GM19463 (cell line): ENCODE data around the gene GAST.
A peak's percentile ranks its signal among the peaks of the same experiment; 100 is the strongest.
"Not testable (repeated sequence)": the region's sequence is repeated elsewhere in the genome, so short reads cannot be mapped to it uniquely, and the experiment has no call there.

ENCODE experiments used
- ATAC-seq: cut with Tn5 transposase; IDR thresholded peaks from one replicate; pipeline ENCODE4 v1.9.1; 2021; ENCODE audit warnings: mild to moderate bottlenecking, moderate library complexity; ENCODE audit not compliant: unreplicated experiment

The GAST gene

GRCh38 chr17:41683441-41684007 lies 28.6 kb upstream of the GAST start:
- no peak for ATAC-seq

DNA sequence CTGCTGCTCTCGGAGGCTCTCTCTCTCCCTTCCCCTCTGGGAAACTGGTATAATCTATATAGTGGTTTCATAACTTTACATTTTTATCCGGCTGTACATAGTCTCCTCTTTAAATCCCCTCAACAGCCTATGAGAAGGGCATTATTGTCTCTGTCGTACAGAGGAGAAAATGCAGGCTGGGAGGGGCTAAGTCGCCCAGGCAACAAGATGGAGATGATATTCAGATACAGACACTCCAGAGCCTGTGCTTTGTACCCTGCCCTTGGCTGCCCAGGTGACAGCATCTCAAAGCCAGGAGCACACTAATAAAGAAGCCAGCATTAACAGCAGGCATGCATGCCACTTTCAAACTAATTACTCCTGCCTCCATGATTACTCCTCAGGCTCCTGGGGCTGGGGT lies 28.1 kb upstream of the GAST start:
- no peak for ATAC-seq

- not testable (repeated sequence) for ATAC-seq
These were observed 26.4 kb upstream of the GAST start for GRCh38 chr17:41685753-41686152.

- ATAC-seq = no peak
These were observed 25.9 kb upstream of the GAST start for GRCh38 chr17:41686281-41686680.

DNA sequence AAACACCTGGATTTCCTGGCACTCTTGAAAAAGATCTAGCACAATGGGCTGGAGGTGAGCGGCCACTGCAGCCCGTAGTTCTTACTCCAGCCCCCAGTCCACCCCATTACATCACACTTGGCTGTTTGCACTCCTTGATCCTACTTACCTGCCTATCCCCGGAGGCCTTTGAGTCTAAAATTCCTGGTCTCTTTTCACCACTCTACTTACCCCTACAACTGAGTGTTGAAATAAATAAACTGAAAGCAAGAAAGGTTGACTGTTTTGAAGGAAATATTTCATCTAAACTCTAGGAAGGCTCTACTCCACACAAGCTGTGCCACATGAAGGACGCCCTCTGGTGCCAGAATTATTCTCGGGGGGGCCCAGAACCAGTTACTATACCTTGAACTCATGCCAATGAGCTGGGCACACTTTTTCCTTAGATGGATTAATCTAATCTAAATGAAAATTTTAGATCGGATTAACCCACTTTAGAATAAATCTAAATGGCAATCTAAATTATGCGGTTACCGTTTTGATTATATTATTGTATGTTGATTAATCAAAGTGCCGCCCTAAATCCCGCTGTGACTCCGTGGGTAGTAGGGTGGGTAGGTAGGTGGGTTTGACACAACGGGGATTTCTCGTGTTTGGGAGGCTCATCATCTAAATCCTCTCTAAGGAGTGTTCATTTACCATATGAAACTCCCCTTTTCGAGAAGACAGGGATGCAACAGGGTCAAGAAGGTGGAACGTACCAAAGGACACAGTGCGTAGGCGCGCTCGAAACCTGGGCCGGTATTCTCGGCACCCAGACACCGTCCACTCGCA lies 24.1 kb upstream of the GAST start:
- no peak for ATAC-seq

DNA sequence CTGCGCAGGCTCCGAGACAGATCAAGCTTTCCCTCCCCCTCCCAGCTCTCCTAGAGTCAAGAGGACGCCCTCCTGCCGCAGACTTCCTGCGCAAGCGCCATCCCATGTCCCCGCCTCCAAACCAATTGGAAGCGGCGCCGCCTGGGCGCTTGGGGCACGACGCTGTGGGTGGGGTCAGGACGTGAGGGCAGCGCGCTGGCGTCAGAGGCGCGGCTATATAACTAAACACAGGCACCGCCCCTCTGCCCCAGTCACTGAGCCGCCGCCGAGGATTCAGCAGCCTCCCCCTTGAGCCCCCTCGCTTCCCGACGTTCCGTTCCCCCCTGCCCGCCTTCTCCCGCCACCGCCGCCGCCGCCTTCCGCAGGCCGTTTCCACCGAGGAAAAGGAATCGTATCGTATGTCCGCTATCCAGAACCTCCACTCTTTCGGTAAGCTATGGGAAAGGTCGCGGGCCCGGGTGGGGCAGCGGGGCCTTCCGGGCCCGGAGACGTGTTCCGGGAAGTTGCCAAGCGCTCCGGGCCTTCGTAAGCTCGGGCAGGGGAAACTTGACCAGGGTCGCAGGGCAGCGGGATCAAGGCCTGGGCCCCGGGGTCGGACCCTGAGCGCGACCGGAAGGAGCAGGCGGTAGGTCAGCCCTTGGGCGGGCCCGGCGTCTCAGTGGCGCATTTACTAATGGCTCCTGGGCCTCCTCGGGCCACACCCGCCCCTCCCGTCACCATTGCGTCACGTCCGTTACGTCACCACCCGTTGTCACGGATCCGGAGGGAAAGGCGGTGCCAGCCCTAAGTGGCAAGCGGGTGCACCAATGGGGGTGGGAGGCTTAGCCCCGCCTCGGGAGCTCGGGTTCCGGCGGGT lies 23.3 kb upstream of the GAST start, which contains the start of gene EIF1:
EIF1 (plus strand) TSS at position 245 of the 856 bp plus-strand sequence; CDS start at position 399, 154 bp downstream.
- ATAC-seq = peak; percentile 69

DNA sequence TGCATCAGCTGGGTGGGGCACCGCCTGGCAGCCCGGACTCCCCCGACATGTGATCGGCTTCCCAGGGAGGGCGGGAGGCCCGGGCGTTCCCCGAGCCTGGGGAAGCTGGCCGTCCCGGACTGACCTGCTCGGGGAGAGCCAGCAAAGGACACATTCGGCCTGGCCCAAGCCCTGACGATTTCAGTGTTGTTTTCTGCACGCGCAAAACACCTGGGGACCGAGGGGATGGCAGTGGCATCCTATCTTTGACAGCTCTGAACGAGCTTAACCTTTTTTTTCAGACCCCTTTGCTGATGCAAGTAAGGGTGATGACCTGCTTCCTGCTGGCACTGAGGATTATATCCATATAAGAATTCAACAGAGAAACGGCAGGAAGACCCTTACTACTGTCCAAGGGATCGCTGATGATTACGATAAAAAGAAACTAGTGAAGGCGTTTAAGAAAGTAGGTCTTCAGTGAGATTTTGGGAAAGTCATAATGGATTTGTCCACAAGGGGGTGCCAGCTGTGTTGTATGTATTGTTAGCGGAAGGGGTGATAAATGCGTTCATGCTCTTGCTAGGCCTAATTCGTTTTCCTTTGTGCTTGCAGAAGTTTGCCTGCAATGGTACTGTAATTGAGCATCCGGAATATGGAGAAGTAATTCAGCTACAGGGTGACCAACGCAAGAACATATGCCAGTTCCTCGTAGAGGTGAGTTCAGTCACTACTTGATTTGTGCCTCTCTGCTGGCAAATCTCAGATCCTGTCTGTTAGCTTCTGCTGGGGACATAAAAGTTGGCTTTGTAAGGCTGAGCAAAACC lies 22.4 kb upstream of the GAST start:
- no peak for ATAC-seq

DNA sequence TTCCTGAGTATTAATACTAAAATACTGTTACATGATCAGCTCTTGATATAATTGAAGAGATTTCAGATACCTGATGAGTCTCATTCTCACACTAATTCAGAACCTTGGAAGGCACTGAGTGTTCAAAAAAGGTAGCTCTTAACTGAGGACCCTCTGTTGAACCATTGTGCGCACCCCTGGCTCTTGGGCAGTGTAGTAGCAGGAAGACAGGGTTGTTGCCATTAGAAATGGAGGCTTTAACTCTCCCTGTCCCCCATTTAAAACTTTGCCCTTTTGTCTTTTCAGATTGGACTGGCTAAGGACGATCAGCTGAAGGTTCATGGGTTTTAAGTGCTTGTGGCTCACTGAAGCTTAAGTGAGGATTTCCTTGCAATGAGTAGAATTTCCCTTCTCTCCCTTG lies 21.6 kb upstream of the GAST start:
- ATAC-seq = no peak

DNA sequence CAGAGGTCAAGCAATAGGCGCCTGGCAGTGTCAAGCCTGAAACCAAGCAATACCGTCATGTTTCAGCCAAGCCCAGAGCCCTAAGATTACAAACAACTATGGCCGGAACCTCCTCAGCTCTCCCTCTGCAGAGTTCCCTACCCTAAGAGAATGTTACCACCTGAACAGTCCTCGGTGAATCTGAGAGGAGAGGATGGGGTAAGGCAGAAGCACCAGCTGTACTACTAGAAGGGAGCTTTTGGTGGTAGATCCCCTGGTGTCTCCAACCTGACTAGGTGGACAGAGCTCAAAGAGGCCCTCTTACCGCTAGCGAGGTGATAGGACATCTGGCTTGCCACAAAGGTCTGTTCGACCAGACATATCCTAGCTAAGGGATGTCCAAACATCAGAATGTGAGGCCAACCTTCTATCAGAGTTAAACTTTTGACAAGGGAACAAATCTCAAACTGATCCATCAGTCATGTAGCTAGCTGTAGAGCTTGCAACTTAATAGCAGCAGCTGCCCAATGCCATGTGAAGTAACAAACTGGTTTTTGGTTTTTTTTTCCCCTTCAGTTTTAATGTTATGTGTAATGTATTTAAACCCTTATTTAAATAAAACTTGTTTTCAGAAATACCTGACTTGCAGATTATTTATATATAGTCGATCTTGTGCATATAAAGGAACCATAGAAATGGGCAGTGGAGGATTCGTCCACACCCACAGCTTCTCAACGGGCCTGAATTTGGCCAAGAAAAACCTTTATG lies 20.9 kb upstream of the GAST start:
- ATAC-seq = no peak

- no peak for ATAC-seq
These were observed 19.2 kb upstream of the GAST start for GRCh38 chr17:41692722-41693521.

DNA sequence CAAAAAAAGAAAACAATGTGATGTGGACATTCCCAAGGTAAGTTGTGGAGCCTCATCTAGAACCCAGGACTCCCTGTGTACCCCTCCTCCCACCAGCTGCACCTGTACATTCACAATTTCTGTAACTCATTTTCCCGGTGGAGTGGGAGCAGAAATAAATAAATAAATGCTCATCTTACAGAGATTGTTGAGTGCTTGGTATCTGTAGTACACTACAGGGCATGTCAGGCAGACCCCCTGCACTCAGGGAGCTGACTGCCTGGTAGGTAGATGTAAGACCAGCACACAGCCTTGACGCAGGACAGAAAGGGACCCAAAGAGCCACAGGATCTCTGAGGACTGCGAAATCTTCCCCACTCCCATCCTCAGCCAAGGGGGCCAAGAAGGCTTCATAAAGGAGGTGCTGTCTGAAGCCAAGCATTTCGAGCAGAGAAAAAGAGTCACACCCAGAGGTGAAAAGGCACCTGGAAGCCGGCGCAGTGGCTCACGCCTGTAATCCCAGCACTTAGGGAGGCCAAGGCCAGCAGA lies 16.9 kb upstream of the GAST start:
- no peak for ATAC-seq

DNA sequence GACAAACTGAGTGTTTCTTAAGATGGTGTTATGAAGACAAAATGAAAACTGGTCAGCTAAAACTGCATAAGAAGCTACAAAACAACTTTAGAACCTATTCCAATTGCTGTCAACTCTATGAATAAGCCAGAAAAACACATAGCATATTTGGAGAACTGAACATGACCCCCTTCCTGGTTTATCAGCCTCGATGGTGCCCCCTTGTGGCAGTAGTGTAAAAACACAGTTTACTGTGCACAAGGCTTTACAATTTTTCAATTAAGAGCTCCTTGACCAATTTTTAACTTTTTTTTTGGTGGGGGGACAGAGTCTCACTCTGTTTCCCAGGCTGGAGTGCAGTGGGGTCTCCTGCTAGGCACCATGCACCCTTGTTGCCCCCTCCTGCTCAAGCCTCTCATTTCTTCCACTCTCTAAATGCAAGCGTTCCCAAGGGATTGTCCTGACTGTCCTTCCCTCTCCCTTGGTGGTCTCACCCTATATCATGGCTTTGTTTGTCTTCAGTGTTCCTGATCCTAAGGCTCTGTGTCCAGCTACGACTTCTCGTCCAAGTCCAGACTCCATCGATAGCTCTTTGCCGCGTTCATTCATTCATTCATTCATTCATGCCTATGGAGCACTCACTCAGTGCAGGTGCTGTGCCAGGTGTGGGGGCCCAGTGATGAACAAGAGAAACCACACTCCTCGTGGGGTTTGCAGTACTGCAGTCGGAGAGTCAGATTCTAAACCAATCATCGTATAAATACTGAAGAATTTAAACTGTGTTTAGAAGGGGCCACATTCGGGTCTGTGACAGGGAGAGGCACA lies 16.0 kb upstream of the GAST start:
- ATAC-seq = no peak

- no peak for ATAC-seq
These were observed 14.8 kb upstream of the GAST start for GRCh38 chr17:41697122-41697962.

- not testable (repeated sequence) for ATAC-seq
These were observed 11.3 kb upstream of the GAST start for GRCh38 chr17:41700843-41701242.

GRCh38 chr17:41702712-41703111 lies 9.4 kb upstream of the GAST start:
- no peak for ATAC-seq

DNA sequence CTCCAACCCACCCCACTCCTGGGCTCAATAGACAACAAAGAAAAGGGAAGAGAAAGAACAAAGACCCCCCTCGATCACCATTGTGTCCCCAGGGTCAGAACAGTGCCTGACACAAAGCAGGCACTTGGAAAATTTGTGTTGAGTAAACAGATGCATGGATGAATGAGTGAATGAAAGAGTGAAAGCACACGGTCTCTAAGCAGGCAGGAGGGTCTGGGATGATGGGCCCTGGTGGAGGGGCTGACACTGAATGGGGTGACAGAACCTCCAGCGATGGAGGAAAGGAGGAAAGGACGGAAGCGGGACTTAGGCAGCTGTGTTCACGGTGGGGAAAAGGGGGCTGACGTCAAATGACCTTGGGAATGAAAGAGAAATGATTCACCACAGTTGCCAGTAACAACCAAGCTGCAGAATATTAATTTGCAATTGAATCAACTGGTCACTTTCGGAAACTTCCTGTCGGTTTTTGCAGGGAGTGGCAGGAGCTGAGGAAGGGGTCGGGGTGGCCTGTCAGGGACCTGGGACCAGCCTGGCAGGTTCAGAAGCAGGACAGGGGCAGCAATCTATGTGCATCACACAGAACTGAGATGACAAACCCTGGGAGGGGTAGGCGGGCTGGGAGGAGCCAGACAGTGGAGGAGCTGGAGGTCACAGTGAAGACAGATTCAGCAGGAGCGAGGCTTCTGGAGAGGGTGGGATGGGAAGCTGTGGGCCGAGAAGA lies 6.7 kb upstream of the GAST start:
- ATAC-seq = no peak
